K562 (cell line): ENCODE measurements around the gene GTF2A1L. TPM values are rescaled to one million over a fixed set of nuclear protein-coding genes. Genes with fewer than 3 reads are reported as not detected.

Experiments used
- ATAC-seq: fragments of 200-7000 bp; cut with Tn5 transposase; 3 replicates; pipeline ENCODE4 v1.9.1; 2020; ENCODE audit warnings: moderate library complexity
- BruUV-seq: library from RNA; stranded (reverse); fragments of 400-500 nt; replicated peaks from 2 replicates; lab custom pipeline; 2021; lab: Mats Ljungman, UMichigan
- CTCF ChIA-PET: fragments of 300-600 bp; formaldehyde crosslinking; extraction: SDS; loops from one replicate; lab custom pipeline; 2021; ENCODE audit warnings: low intra/inter-chr PET ratio; lab: Yijun Ruan, JAX
- POLR2A ChIA-PET: fragments of 300-600, 350-650 bp; sonication (Branson Sonifier 250); formaldehyde crosslinking; extraction: SDS; loops from one replicate; lab custom pipeline; 2021; ENCODE audit warnings: antibody characterized with exemption, inconsistent platforms; lab: Yijun Ruan, JAX
- DNase-seq, 4 experiments: peaks; one replicate each; pipeline versions ENCODE4 v3.0.0 to v3.0.0-alpha.2; 2011 to 2018; ENCODE audit warnings: low spot score in 3 of 4, mixed read lengths in 3 of 4; ENCODE audit errors: extremely low read depth in 1 of 4
- FAIRE-seq: peaks from 2 replicates; lab custom pipeline; 2011; peaks lifted over from hg19 to GRCh38; lab: Jason Lieb, UNC
- H2AFZ ChIP-seq: 2 replicates; pipeline ENCODE4 v1.6.0; 2011; ENCODE audit warnings: low read depth, low read length, control low read depth, inconsistent platforms
- H3K27ac ChIP-seq: fragments of 200-600 bp; 3 replicates; pipeline ENCODE4 v1.8.0; 2011; ENCODE audit warnings: low read depth, mild to moderate bottlenecking, control low read depth, inconsistent platforms, low read length, moderate library complexity, mixed read lengths; ENCODE audit errors: extremely low read depth
- H3K27me3 ChIP-seq, 2 experiments: fragments of 300-600 bp in 1 of 2; 2 replicates in 1 of 2; 3 replicates in 1 of 2; pipeline versions ENCODE4 v1.6.0 to v1.8.0; 2011; ENCODE audit warnings: inconsistent platforms in 2 of 2, low read length in 2 of 2, mild to moderate bottlenecking in 1 of 2, mixed read lengths in 1 of 2, moderate library complexity in 1 of 2; ENCODE audit not compliant: control insufficient read depth in 2 of 2, insufficient read depth in 2 of 2
- H3K36me3 ChIP-seq: fragments of 300-600 bp; 3 replicates; pipeline ENCODE4 v1.8.0; 2011; ENCODE audit warnings: mild to moderate bottlenecking, low read length, inconsistent platforms; ENCODE audit not compliant: control insufficient read depth, insufficient read depth
- H3K4me1 ChIP-seq, 2 experiments: fragments of 200-600 bp in 1 of 2; replicated peaks in 1 of 2; 2 replicates in 1 of 2; 3 replicates in 1 of 2; pipeline versions ENCODE4 v1.5.1 to v1.8.0; 2011; ENCODE audit warnings: inconsistent platforms in 2 of 2, low read length in 2 of 2, mild to moderate bottlenecking in 1 of 2, mixed read lengths in 1 of 2, moderate library complexity in 1 of 2; ENCODE audit not compliant: control insufficient read depth in 2 of 2, insufficient read depth in 2 of 2
- H3K4me2 ChIP-seq: 2 replicates; pipeline ENCODE4 v1.6.1; 2011; ENCODE audit warnings: low read length, control low read depth, inconsistent platforms, mixed read lengths; ENCODE audit not compliant: insufficient read depth
- H3K4me3 ChIP-seq: fragments of 200-600 bp; sonication (generic), shearing (Covaris generic); 2 replicates; pipeline ENCODE4 v1.5.1; 2016; ENCODE audit warnings: control low read depth, inconsistent platforms
- H3K79me2 ChIP-seq: fragments of 200-600 bp; 3 replicates; pipeline ENCODE4 v1.8.0; 2011; ENCODE audit warnings: low read length, inconsistent platforms; ENCODE audit not compliant: control insufficient read depth, insufficient read depth
- H3K9ac ChIP-seq, 2 experiments: 2 replicates each; pipeline versions ENCODE4 v1.6.0 to v1.6.1; 2011; ENCODE audit warnings: low read depth in 2 of 2, low read length in 2 of 2, control low read depth in 1 of 2, inconsistent platforms in 1 of 2, mild to moderate bottlenecking in 1 of 2, mixed read lengths in 1 of 2; ENCODE audit not compliant: insufficient read depth in 1 of 2
- H3K9me1 ChIP-seq: one replicate; pipeline ENCODE4 v1.6.0; 2011; ENCODE audit warnings: inconsistent platforms, mild to moderate bottlenecking, low read length, moderate library complexity; ENCODE audit not compliant: control insufficient read depth, insufficient read depth
- H3K9me3 ChIP-seq: replicated peaks from 2 replicates; pipeline ENCODE4 v1.5.1; 2011; ENCODE audit warnings: low read depth, low read length, inconsistent platforms; ENCODE audit not compliant: control insufficient read depth, insufficient read depth
- H4K20me1 ChIP-seq: replicated peaks from 2 replicates; pipeline ENCODE4 v1.6.1; 2011; ENCODE audit warnings: low read length, inconsistent platforms, mixed read lengths; ENCODE audit not compliant: control insufficient read depth, insufficient read depth
- BCOR ChIP-seq: fragments of 450-650 bp; IDR thresholded peaks from 2 replicates; pipeline ENCODE4 v1.6.1; 2016
- CBFA2T2 ChIP-seq: fragments of 450-650 bp; conservative IDR thresholded peaks from 2 replicates; pipeline ENCODE4 v1.6.1; 2017; ENCODE audit warnings: mild to moderate bottlenecking
- CC2D1A ChIP-seq: fragments of 450-650 bp; IDR thresholded peaks from 2 replicates; pipeline ENCODE4 v1.6.1; 2017; ENCODE audit warnings: mild to moderate bottlenecking
- EP300 ChIP-seq: IDR thresholded peaks from 2 replicates; pipeline ENCODE4 v1.6.1; 2012; ENCODE audit warnings: low read length, improper control_type of control experiment
- GTF2E2 ChIP-seq: fragments of 200-800 bp; sonication (Bioruptor generic); IDR thresholded peaks from 2 replicates; pipeline ENCODE4 v1.6.1; 2016; ENCODE audit warnings: missing genetic modification characterization, missing compliant biosample characterization
- HDAC1 ChIP-seq, 2 experiments: fragments of 450-650 bp; IDR thresholded peaks; 2 replicates each; pipeline ENCODE4 v1.6.1; 2016 to 2017; ENCODE audit warnings: inconsistent platforms in 1 of 2, mild to moderate bottlenecking in 1 of 2, moderate library complexity in 1 of 2
- LARP7 ChIP-seq: fragments of 450-650 bp; IDR thresholded peaks from 2 replicates; pipeline ENCODE4 v1.6.1; 2016
- NCOA2 ChIP-seq, 2 experiments: fragments of 450-650 bp; IDR thresholded peaks; 2 replicates each; pipeline ENCODE4 v1.6.1; 2018; ENCODE audit warnings: mild to moderate bottlenecking in 2 of 2, moderate library complexity in 1 of 2; ENCODE audit not compliant: partially characterized antibody in 2 of 2
- NFIC ChIP-seq: fragments of 450-650 bp; IDR thresholded peaks from 2 replicates; pipeline ENCODE4 v1.6.1; 2017; ENCODE audit warnings: mild to moderate bottlenecking, inconsistent platforms
- TAL1 ChIP-seq: fragments of 450-650 bp; IDR thresholded peaks from 2 replicates; pipeline ENCODE4 v1.6.1; 2016; ENCODE audit warnings: mild to moderate bottlenecking
- TEAD1 ChIP-seq, 2 experiments: fragments of 450-650 bp in 1 of 2; sonication (generic) in 1 of 2; formaldehyde crosslinking; IDR thresholded peaks; 2 replicates each; pipeline versions ENCODE4 v1.4.0 to v1.8.0; 2020 to 2022; ENCODE audit warnings: mild to moderate bottlenecking in 2 of 2, missing genetic modification reagents in 1 of 2
- ZBTB2 ChIP-seq: fragments of 450-650 bp; IDR thresholded peaks from 2 replicates; pipeline ENCODE4 v1.6.1; 2016; ENCODE audit warnings: antibody characterized with exemption
- ZBTB7A ChIP-seq: IDR thresholded peaks from 2 replicates; pipeline ENCODE4 v1.6.1; 2011; ENCODE audit warnings: low read depth, mild to moderate bottlenecking, low read length, moderate library complexity, borderline replicate concordance; ENCODE audit not compliant: control insufficient read depth
- ZNF134 ChIP-seq: fragments of 250-450 bp; sonication (Bioruptor Pico); conservative IDR thresholded peaks from 2 replicates; pipeline ENCODE4 v1.4.0; 2020
- WGBS: fragments of 100-300 bp; shearing (Covaris generic); methylation state at CpG from one replicate; pipeline ENCODE4 v1.1.6; 2016; ENCODE audit warnings: low coverage, mixed read lengths; ENCODE audit not compliant: insufficient coverage; ENCODE audit errors: missing lambda C conversion rate; 5-methylcytosine and 5-hydroxymethylcytosine counted together
- in situ Hi-C: fragments of 300-500 bp; cut with MboI; formaldehyde crosslinking; loops from 4 replicates; pipeline ENCODE4 v1.15.0; 2018; ENCODE audit warnings: inconsistent platforms, mixed read lengths
- intact Hi-C: fragments of 100-400 bp; cut with micrococcal nuclease; formaldehyde crosslinking; loops from 2 replicates; pipeline ENCODE4 v1.14.2; 2022
- polyA plus RNA-seq, 8 experiments: library from polyadenylated mRNA; depleted of rRNA in 4 of 8; stranded (reverse) in 5 of 8; unstranded in 3 of 8; fragments of >200 nt; fragmentation: Nextera tagmentation in 2 of 8; fragmentation: Illumina TruSeq in 1 of 8; extraction: Ambion mirVana in 2 of 8; extraction: Trizol in 1 of 8; gene quantifications; 2 replicates each; pipeline versions ENCODE4 v1.2.1 to v1.2.3, GENCODE V29; 2011 to 2014; ENCODE audit warnings: inconsistent platforms in 1 of 8, missing spikeins in 1 of 8
- total RNA-seq, 7 experiments: library from RNA; depleted of rRNA in 6 of 7; stranded (reverse); fragments of >200 nt in 6 of 7; fragmentation: Illumina TruSeq in 2 of 7; extraction: Trizol in 2 of 7; gene quantifications; 2 replicates each; pipeline versions ENCODE4 v1.2.1 to v1.2.3, GENCODE V29; 2011 to 2021; ENCODE audit warnings: low replicate concordance in 1 of 7
- TF ChIP-seq, protein P1 (sequence below): fragments of 450-650 bp; IDR thresholded peaks from 2 replicates; pipeline ENCODE4 v1.6.1; 2016
- TF ChIP-seq, protein P2 (sequence below), 2 experiments: IDR thresholded peaks in 1 of 2; conservative IDR thresholded peaks in 1 of 2; 2 replicates each; pipeline ENCODE4 v1.6.1; 2016; ENCODE audit warnings: low read depth in 2 of 2, mild to moderate bottlenecking in 1 of 2, missing compliant biosample characterization in 1 of 2, missing genetic modification characterization in 1 of 2, moderate library complexity in 1 of 2

GTF2A1L gene
- total and polyA plus RNA-seq, 9 of the 15 experiments (the other 6 are each of a cell fraction or from before 2014, with no cell fraction given) = 0.05 to 0.35 (median 0.12) TPM; not detected in 5

GRCh38 chr2:48607307-48608014 lies 10.2 kb upstream of the GTF2A1L start:
- peak overlapping the region; percentile 87 for H2AFZ ChIP-seq
- intact Hi-C loops (loop anchor here (10.0 kb wide), 1 partner anchor 217 kb away; no protein-coding TSS in a partner anchor), in situ Hi-C loops (loop anchor here (25.0 kb wide), 1 partner anchor 1880 kb away; no protein-coding TSS in a partner anchor)
- WGBS = 5% methylated on average over 10 of the region's 10 CpGs
- no peak overlapping the region for H3K4me3 ChIP-seq
- H3K4me1 ChIP-seq = peaks cover 16 to 28% of the 10 kb centered on the region in 2 experiments
- H3K4me2 ChIP-seq = peak overlapping the region; percentile 52
- ChIA-PET POLR2A (no interaction called here), CTCF (no interaction called here)
- FAIRE-seq = peak; percentile 75
- no peaks in the 10 kb centered on the region for H3K27me3 ChIP-seq
- H3K9ac ChIP-seq = peak overlapping the region in 1 of 2 experiments; percentile 34; a peak in 2 of 4 replicates
- H4K20me1 ChIP-seq = no peaks in the 10 kb centered on the region
- peaks cover 7% of the 10 kb centered on the region for H3K9me3 ChIP-seq
- peak overlapping the region; percentile 49; the same call in 2 of the 3 replicates for H3K27ac ChIP-seq
- no peaks in the 10 kb centered on the region for H3K9me1 ChIP-seq
- no peaks in the 10 kb centered on the region; the same call in 1 of the 3 replicates for H3K36me3 ChIP-seq
- BruUV-seq = no TSS peak
- DNase-seq = peak; percentile 16 to 80 (median 31)
- peak; percentile 69 for ATAC-seq
- H3K79me2 ChIP-seq = no peaks in the 10 kb centered on the region
- TF ChIP-seq ZNF134 (CRISPR knock-in tag) (no peak), ZBTB2 (0 out of 2 replicates have a peak, but pooled peaks have one; percentile 18), CC2D1A (peak; percentile 49; the same call in 1 of the 2 replicates), CBFA2T2 (peak; percentile 79), BCOR (peak; percentile 62), HDAC1 (IDR thresholded peaks at IDR 0.05) (peak in 1 of 2 experiments; percentile 50; a peak in 1 of 4 replicates), ZBTB7A (peak; percentile 65; the same call in 1 of the 2 replicates), NFIC (peak; percentile 48; the same call in 1 of the 2 replicates), NCOA2 (IDR thresholded peaks at IDR 0.05; ENCODE audit: partially characterized antibody in 2 of 2) (no peak), EP300 (peak; percentile 45; the same call in 1 of the 2 replicates), GTF2E2 (tag) (no peak), TAL1 (peak; percentile 53; the same call in 1 of the 2 replicates), TEAD1 (CRISPR knock-in tag; IDR thresholded peaks at IDR 0.05) (peak in 1 of 2 experiments; percentile 77; a peak in 1 of 4 replicates), LARP7 (0 out of 2 replicates have a peak, but pooled peaks have one; percentile 47)
- TF ChIP-seq, protein P1, sequence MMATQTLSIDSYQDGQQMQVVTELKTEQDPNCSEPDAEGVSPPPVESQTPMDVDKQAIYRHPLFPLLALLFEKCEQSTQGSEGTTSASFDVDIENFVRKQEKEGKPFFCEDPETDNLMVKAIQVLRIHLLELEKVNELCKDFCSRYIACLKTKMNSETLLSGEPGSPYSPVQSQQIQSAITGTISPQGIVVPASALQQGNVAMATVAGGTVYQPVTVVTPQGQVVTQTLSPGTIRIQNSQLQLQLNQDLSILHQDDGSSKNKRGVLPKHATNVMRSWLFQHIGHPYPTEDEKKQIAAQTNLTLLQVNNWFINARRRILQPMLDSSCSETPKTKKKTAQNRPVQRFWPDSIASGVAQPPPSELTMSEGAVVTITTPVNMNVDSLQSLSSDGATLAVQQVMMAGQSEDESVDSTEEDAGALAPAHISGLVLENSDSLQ = peak; percentile 97
- TF ChIP-seq, protein P2, sequence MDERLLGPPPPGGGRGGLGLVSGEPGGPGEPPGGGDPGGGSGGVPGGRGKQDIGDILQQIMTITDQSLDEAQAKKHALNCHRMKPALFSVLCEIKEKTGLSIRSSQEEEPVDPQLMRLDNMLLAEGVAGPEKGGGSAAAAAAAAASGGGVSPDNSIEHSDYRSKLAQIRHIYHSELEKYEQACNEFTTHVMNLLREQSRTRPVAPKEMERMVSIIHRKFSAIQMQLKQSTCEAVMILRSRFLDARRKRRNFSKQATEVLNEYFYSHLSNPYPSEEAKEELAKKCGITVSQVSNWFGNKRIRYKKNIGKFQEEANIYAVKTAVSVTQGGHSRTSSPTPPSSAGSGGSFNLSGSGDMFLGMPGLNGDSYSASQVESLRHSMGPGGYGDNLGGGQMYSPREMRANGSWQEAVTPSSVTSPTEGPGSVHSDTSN (CRISPR knock-in tag; IDR thresholded peaks at IDR 0.05; ENCODE audit: low read depth) = no peak; the same call in 1 of the 2 replicates
- TF ChIP-seq, protein P2 (tag; conservative IDR thresholded peaks at IDR 0.05; ENCODE audit: low read depth) = peak; percentile 75
